Measurements from ENCODE around the gene SUGT1. TPM values are rescaled to one million over a fixed set of nuclear protein-coding genes. Genes with fewer than 3 reads are reported as not detected.
A peak's percentile ranks its signal among the peaks of the same experiment; 100 is the strongest.
"Not testable (repeated sequence)": the region's sequence is repeated elsewhere in the genome, so short reads cannot be mapped to it uniquely, and the experiment has no call there.

SUGT1 gene
- total RNA-seq, 2 experiments from 2014 or later: 63.1 to 64.0 TPM

DNA sequence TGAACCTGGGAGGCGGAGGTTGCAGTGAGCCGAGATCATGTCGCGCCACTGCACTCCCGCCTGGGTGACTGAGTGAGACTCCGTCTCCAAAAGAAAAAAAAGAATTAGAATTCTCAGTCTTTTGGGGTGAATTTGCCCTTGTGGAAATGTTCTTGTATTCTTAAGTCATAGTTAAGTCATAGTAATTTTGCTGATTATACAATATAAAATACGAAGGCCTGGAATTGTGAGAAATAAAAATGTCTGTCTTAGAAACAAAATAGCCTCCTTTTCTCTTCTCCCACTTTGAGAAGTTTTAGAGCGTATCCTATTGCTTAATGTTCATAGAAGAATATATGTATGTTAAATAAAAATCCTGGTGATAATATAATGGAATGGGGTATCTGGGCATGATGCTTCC is 18.1 kb downstream of the SUGT1 start:
- POLR2A ChIA-PET: no interaction called here
- Mint-ChIP-seq H3K9me3 (no peaks in the 10 kb centered on the region), H3K4me3 (no peak overlapping the region), H3K27me3 (no peaks in the 10 kb centered on the region), H3K4me1 (ENCODE audit: low read depth) (peaks cover 2% of the 10 kb centered on the region), H3K27ac (no peak overlapping the region), H3K36me3 (peaks cover 23% of the 10 kb centered on the region)
- intact Hi-C loops (cut with micrococcal nuclease): no loop called here
- DNase-seq: no peak
- CTCF ChIA-PET: no interaction called here

DNA sequence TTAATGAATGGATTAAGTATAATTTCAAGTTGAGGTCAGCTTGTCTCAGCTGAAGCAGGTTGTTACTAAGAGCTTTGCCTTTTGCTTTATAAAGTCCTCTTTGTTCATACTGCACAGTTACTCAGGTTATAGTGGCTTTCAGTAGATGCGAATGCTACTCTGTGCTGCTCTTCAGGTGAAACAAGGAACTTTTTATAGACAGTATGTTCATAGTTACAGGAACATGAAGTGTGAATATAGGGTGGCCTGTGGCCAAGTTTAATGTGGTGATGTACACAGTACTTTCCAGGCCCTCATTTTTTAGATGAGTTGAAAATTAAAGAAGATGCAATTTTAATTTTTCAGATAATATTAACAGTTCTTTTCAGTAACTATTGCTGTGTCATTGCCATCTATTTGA is 20.8 kb downstream of the SUGT1 start:
- intact Hi-C loops (cut with micrococcal nuclease): no loop called here
- CTCF ChIA-PET: no interaction called here
- H3K9me3 Mint-ChIP-seq: no peaks in the 10 kb centered on the region
- H3K27me3 Mint-ChIP-seq: no peaks in the 10 kb centered on the region
- no peak for DNase-seq
- peaks cover 30% of the 10 kb centered on the region for H3K36me3 Mint-ChIP-seq
- no peak overlapping the region for H3K27ac Mint-ChIP-seq
- H3K4me1 Mint-ChIP-seq (ENCODE audit: low read depth): peaks cover 2% of the 10 kb centered on the region
- no peak overlapping the region for H3K4me3 Mint-ChIP-seq
- POLR2A ChIA-PET: no interaction called here

DNA sequence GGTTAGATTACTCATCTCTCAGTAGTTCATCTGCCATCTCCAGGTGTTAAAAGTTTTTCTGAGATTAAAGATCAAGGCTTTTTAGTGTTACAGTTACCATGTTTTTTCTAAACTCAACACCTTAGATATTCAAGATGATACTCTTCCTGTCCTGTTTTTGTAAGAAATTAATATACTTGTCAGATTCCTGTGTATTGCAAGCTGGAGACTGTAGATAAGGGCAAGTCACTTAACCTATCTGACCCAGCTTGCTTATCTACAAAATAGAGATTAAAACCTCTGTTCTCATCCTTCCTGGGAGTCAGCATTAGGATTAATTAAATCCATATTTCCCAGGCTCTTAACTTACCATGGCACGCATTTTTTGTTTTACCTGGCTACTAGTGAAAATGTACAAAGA is 25.2 kb downstream of the SUGT1 start:
- H3K36me3 Mint-ChIP-seq: peaks cover 40% of the 10 kb centered on the region
- POLR2A ChIA-PET: no interaction called here
- no peaks in the 10 kb centered on the region for H3K9me3 Mint-ChIP-seq
- no peak overlapping the region for H3K4me3 Mint-ChIP-seq
- H3K4me1 Mint-ChIP-seq (ENCODE audit: low read depth): no peaks in the 10 kb centered on the region
- intact Hi-C loops (cut with micrococcal nuclease): loop anchor here (1.0 kb wide), 1 partner anchor 13 kb away; no protein-coding TSS in a partner anchor
- CTCF ChIA-PET: interaction anchor here (1.5 kb wide), 1 partner anchor 132 kb away, joined by 4 read pairs; no protein-coding TSS in a partner anchor
- H3K27ac Mint-ChIP-seq: no peak overlapping the region
- no peaks in the 10 kb centered on the region for H3K27me3 Mint-ChIP-seq
- no peak for DNase-seq

DNA sequence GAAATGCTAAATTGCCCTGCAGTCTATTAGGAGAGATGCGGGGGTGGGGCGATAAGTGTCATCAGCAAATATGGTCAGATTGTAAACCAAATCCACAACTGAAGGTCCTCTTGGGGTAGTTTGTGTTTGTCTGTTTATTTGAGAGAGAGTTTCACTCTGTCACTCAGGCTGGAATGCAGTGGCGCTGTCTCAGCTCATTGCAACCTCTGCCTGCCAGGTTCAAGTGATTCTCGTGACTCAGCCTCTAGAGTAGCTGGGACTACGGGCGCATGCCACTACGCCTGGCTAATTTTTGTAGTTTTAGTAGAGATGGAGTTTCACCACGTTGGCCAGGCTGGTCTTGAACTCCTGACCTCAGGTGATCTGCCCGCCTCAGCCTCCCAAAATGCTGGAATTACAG is 33.2 kb downstream of the SUGT1 start:
- intact Hi-C loops (cut with micrococcal nuclease); H3K4me3 Mint-ChIP-seq; CTCF ChIA-PET; H3K27me3 Mint-ChIP-seq; POLR2A ChIA-PET; H3K4me1 Mint-ChIP-seq (ENCODE audit: low read depth); DNase-seq; H3K27ac Mint-ChIP-seq; H3K9me3 Mint-ChIP-seq: not testable (repeated sequence)
- peaks cover 57% of the 10 kb centered on the region for H3K36me3 Mint-ChIP-seq

DNA sequence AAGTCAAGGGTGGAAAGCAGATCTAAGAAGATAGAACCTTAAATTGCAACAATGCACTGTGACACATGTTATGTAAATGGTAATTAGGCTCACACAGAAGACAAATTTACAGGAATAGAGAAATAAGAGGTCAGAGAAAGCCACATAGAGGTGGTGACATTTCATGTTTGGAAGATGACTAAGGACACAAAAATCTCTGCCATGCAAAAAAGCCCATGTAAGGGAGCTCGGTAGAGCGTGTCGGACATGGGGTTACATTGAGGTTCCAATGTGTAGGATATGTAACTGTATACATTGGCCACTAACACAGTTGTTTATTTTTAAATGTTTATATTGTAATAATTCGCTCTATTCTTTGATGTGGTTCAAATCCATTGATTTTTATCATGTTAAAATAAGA is 33.7 kb downstream of the SUGT1 start:
- CTCF ChIA-PET: no interaction called here
- DNase-seq: no peak
- Mint-ChIP-seq H3K4me3 (no peak overlapping the region), H3K27me3 (no peaks in the 10 kb centered on the region), H3K4me1 (ENCODE audit: low read depth) (peaks cover 4% of the 10 kb centered on the region), H3K9me3 (no peaks in the 10 kb centered on the region), H3K27ac (no peak overlapping the region), H3K36me3 (peaks cover 55% of the 10 kb centered on the region)
- intact Hi-C loops (cut with micrococcal nuclease): no loop called here
- POLR2A ChIA-PET: no interaction called here

DNA sequence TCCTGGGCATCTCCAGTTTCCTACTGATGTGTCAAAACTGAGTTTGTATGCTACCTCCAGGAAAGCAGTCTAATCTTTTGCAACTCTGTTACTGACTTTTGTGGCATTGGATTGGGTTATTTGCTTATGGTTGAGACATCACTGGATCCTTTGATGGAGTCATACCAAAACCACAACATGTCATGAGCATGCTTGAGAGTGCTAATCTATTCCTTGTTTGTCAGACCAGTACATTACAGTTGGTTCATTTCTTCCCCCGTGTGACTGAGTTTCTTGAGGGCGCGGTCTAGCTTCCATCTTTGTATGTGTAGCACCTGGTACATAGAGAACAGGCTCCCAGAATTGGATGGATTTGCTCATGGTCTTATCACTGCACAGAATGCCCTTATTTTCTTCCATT is 43.2 kb downstream of the SUGT1 start:
- peak; percentile 71 for DNase-seq
- H3K36me3 Mint-ChIP-seq: peaks cover 20% of the 10 kb centered on the region
- peak overlapping the region; percentile 31 for H3K27ac Mint-ChIP-seq
- H3K4me3 Mint-ChIP-seq: no peak overlapping the region
- H3K27me3 Mint-ChIP-seq: no peaks in the 10 kb centered on the region
- H3K4me1 Mint-ChIP-seq (ENCODE audit: low read depth): peaks cover 15% of the 10 kb centered on the region
- ChIA-PET POLR2A (no interaction called here), CTCF (no interaction called here)
- H3K9me3 Mint-ChIP-seq: no peaks in the 10 kb centered on the region
- intact Hi-C loops (cut with micrococcal nuclease): loop anchor here (1.0 to 5.0 kb wide), 4 partner anchors 36 to 349 kb away; partner anchors contain the start of genes CKAP2 and SUGT1

DNA sequence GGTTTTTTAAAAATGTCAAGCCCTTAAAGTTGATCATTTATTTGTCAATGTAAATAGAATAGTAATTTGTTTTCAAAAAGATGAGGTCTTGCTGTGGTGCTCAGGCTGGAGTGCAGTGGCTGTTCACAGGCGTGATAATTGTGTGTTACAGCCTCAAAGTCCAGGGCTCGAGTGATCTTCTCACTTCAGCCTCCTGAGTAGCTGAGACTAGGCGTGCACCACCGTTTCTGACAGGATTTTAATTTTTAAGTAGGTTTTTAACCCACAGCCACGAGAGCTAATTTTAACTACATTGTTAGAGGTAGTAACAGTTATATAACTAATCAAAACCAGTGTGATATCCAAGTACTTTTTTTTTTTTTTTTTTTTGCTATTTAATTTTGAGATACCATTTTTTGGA is 43.9 kb downstream of the SUGT1 start:
- no peaks in the 10 kb centered on the region for H3K9me3 Mint-ChIP-seq
- peaks cover 15% of the 10 kb centered on the region for H3K4me1 Mint-ChIP-seq (ENCODE audit: low read depth)
- intact Hi-C loops (cut with micrococcal nuclease): loop anchor here (1.0 to 5.0 kb wide), 3 partner anchors 44 to 349 kb away; partner anchors contain the start of genes CKAP2 and SUGT1
- no peak overlapping the region for H3K27ac Mint-ChIP-seq
- POLR2A ChIA-PET: no interaction called here
- peaks cover 16% of the 10 kb centered on the region for H3K36me3 Mint-ChIP-seq
- no peaks in the 10 kb centered on the region for H3K27me3 Mint-ChIP-seq
- CTCF ChIA-PET: no interaction called here
- H3K4me3 Mint-ChIP-seq: no peak overlapping the region
- no peak for DNase-seq

DNA sequence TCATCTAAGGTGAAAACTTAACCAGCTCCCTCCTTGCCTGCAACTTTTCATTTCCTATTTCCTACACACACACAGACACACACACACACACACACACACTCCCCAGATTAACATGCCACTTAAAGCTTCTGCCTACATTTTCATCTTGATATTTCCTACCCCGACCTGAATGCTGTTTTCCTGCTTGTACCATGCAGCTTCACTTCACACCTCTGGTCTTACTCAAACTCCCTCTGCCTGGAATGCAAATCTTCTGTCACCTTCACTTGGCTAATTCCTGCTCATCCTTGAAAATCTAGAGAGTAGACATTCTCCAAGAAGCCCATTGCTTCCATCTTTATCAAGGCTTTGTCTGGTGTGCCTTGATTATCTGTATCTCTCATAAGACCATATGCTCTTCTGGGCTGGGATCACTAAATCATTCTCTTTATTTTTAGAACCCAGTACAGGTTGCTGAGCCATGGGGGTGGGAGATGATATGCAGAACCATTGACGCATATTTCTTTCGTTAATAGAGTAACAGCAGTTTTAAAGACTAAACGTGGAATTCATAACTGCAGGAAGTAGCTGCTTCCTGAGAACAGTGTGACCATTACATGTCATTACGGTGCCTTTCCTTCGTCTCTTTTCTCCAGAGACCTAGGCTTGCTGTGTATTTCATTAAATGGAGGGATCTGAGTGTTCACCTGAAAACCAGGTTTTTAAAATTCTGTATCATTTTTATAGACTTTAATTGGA is 49.3 kb downstream of the SUGT1 start:
- Mint-ChIP-seq H3K4me1 (ENCODE audit: low read depth) (no peaks in the 10 kb centered on the region), H3K9me3 (no peaks in the 10 kb centered on the region), H3K27ac (no peak overlapping the region), H3K4me3 (no peak overlapping the region), H3K36me3 (peaks cover 9% of the 10 kb centered on the region), H3K27me3 (no peaks in the 10 kb centered on the region)
- intact Hi-C loops (cut with micrococcal nuclease): no loop called here
- CTCF ChIA-PET: no interaction called here
- POLR2A ChIA-PET: no interaction called here
- DNase-seq: no peak

DNA sequence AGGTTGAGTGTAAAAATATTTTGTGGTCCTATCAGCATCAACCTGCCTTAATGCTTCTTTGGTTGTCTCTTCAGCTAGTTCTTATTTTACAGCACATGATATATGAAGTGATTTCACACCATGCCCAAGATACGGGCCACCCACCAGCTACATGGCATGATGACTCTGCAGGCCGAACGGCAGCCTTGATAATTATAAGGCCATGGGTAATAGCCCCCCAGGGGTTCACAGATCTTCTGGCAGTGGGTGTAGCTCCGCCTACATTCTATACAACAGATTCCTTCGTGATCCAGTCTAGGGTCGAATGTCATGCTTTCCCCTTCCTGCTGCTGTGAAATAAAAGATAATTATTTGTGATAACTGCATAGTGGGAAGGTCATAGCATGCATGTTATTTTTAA is 50.8 kb downstream of the SUGT1 start:
- Mint-ChIP-seq H3K36me3 (no peaks in the 10 kb centered on the region), H3K4me1 (ENCODE audit: low read depth) (no peaks in the 10 kb centered on the region), H3K27ac (no peak overlapping the region), H3K4me3 (no peak overlapping the region), H3K9me3 (no peaks in the 10 kb centered on the region), H3K27me3 (no peaks in the 10 kb centered on the region)
- ChIA-PET CTCF (interaction anchor here (0.8 kb wide), 1 partner anchor 27 kb away, joined by 3 read pairs; no protein-coding TSS in a partner anchor), POLR2A (no interaction called here)
- intact Hi-C loops (cut with micrococcal nuclease): no loop called here
- DNase-seq: no peak

DNA sequence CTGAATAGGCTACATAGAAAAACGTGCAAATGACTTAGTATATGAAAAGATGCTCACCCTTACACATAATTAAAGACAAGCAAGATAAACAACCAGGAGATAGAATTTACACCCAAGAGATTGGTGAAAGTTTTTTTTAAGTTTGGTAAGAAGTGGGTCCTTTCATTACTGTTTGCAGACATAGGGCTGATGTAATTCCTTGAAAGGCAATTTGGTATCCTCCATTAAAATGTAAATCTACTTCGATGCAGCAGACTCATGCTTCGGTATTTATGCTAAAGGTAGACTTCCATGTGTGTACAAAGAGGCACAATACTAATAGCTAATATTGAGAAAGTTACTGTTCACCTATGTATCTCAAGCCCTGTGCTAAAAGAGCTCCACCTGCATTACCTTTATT is 53.4 kb downstream of the SUGT1 start:
- H3K9me3 Mint-ChIP-seq: no peaks in the 10 kb centered on the region
- intact Hi-C loops (cut with micrococcal nuclease): no loop called here
- no peaks in the 10 kb centered on the region for H3K4me1 Mint-ChIP-seq (ENCODE audit: low read depth)
- H3K27me3 Mint-ChIP-seq: no peaks in the 10 kb centered on the region
- H3K4me3 Mint-ChIP-seq: no peak overlapping the region
- no peak for DNase-seq
- no peak overlapping the region for H3K27ac Mint-ChIP-seq
- H3K36me3 Mint-ChIP-seq: no peaks in the 10 kb centered on the region
- ChIA-PET POLR2A (no interaction called here), CTCF (no interaction called here)

DNA sequence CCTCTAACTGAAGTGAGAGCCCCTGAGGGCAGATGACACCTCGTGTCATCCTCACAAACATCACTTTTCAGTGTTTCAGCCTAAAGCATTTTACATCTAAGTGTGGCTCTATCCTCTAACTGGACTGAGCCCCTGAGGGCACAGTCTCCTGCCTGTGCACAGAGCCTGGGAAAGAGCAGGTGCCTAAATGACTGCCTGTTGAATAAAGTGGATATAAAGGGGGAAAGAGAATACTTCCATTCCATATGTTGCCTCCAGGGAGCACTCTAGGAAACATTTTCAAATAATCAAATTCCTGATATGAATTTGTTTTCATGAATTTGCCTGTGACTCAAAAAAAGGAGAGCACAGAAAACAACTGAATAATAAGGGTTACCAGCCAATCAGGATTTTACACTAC is 54.7 kb downstream of the SUGT1 start:
- no peak overlapping the region for H3K4me3 Mint-ChIP-seq
- no peaks in the 10 kb centered on the region for H3K36me3 Mint-ChIP-seq
- ChIA-PET CTCF (no interaction called here), POLR2A (no interaction called here)
- no peaks in the 10 kb centered on the region for H3K27me3 Mint-ChIP-seq
- H3K27ac Mint-ChIP-seq: no peak overlapping the region
- intact Hi-C loops (cut with micrococcal nuclease): no loop called here
- H3K4me1 Mint-ChIP-seq (ENCODE audit: low read depth): no peaks in the 10 kb centered on the region
- no peak for DNase-seq
- H3K9me3 Mint-ChIP-seq: no peaks in the 10 kb centered on the region

DNA sequence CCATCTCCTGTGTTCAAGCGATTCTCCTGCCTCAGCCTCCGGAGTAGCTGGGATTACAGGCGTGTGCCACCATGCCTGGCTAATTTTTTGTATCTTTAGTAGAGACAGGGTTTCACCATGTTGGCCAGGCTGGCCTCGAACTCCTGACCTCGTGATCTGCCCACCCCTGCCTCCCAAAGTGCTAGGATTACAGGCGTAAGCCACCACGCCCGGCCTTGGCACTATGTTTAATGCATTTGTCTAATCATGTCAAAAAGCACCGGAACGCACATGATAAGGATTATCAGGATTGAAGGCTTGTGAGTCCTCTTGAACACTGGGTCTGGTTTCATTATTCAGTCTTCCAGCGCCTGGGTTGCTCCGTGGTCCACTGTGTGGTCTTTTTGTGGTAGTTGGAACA is 55.6 kb downstream of the SUGT1 start:
- H3K4me3 Mint-ChIP-seq; DNase-seq; POLR2A ChIA-PET; intact Hi-C loops (cut with micrococcal nuclease); H3K27ac Mint-ChIP-seq; H3K27me3 Mint-ChIP-seq; CTCF ChIA-PET; H3K4me1 Mint-ChIP-seq (ENCODE audit: low read depth); H3K9me3 Mint-ChIP-seq; H3K36me3 Mint-ChIP-seq: not testable (repeated sequence)

DNA sequence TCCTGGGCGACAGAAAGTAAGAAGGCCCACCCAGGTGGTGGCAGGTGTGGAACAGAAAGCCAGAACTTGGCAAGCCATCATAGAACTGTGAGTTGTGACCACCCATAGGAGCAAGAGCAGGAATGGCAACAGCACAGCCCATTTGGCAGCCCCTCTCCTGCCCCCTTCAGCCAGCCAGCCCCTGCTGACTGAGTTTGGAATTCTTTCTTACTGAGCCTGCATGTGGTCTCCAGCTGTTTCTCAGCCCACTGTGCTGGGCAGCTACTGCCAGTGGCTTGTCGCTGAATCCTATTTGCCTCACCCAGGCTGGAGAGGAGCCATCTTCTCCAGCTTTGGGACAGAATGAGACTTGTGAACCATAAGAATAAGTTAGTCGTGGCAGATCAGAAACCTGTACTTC is 58.6 kb downstream of the SUGT1 start:
- no peak overlapping the region for H3K4me3 Mint-ChIP-seq
- CTCF ChIA-PET: no interaction called here

More for the DNA sequence above, 58.6 kb downstream of the SUGT1 start:
- Mint-ChIP-seq H3K4me1 (ENCODE audit: low read depth) (no peaks in the 10 kb centered on the region), H3K27me3 (peaks cover 1% of the 10 kb centered on the region), H3K9me3 (no peaks in the 10 kb centered on the region), H3K36me3 (no peaks in the 10 kb centered on the region), H3K27ac (no peak overlapping the region)
- POLR2A ChIA-PET: no interaction called here
- intact Hi-C loops (cut with micrococcal nuclease): no loop called here
- no peak for DNase-seq
